Smooth muscle cell (in vitro differentiated cells): Measurements from ENCODE around the gene SPRY1. TPM values are rescaled to one million over a fixed set of nuclear protein-coding genes. Genes with fewer than 3 reads are reported as not detected.

Source experiments
- DNase-seq: peaks from one replicate; lab custom pipeline; 2025; ENCODE audit not compliant: unreplicated experiment; lab: John Stamatoyannopoulos, UW
- H2AFZ ChIP-seq: fragments of 200-600 bp; sonication (generic); 2 replicates; pipeline ENCODE4 v1.6.0; 2016; ENCODE audit warnings: antibody characterized with exemption, low read depth, mild to moderate bottlenecking
- H3F3A ChIP-seq: fragments of 200-600 bp; sonication (generic); 2 replicates; pipeline ENCODE4 v1.6.0; 2017; ENCODE audit warnings: antibody characterized with exemption, low read depth
- H3K27ac ChIP-seq: fragments of 200-600 bp; sonication (generic); 2 replicates; pipeline ENCODE4 v1.5.1; 2016; ENCODE audit warnings: low read depth, mild to moderate bottlenecking
- H3K27me3 ChIP-seq: fragments of 200-600 bp; sonication (generic); 2 replicates; pipeline ENCODE4 v1.6.1; 2016; ENCODE audit warnings: low read depth, mild to moderate bottlenecking
- H3K36me3 ChIP-seq: fragments of 200-600 bp; sonication (generic); 2 replicates; pipeline ENCODE4 v1.5.1; 2016; ENCODE audit warnings: low read depth
- H3K4me1 ChIP-seq: fragments of 200-600 bp; sonication (generic); 2 replicates; pipeline ENCODE4 v1.5.1; 2016; ENCODE audit warnings: low read depth
- H3K4me2 ChIP-seq: fragments of 200-600 bp; sonication (generic); 2 replicates; pipeline ENCODE4 v1.6.0; 2016; ENCODE audit warnings: mild to moderate bottlenecking
- H3K4me3 ChIP-seq: fragments of 200-600 bp; sonication (generic); 2 replicates; pipeline ENCODE4 v1.5.1; 2016; ENCODE audit warnings: mild to moderate bottlenecking
- H3K79me2 ChIP-seq: fragments of 200-600 bp; sonication (generic); 2 replicates; pipeline ENCODE4 v1.6.0; 2016; ENCODE audit warnings: low read depth, mild to moderate bottlenecking
- H3K9ac ChIP-seq: fragments of 200-600 bp; sonication (generic); 2 replicates; pipeline ENCODE4 v1.6.0; 2016; ENCODE audit warnings: low read depth
- H3K9me3 ChIP-seq: fragments of 200-600 bp; sonication (generic); replicated peaks from 2 replicates; pipeline ENCODE4 v1.5.1; 2016; ENCODE audit warnings: low read depth
- H4K20me1 ChIP-seq: fragments of 200-600 bp; sonication (generic); 2 replicates; pipeline ENCODE4 v1.6.0; 2016; ENCODE audit warnings: low read depth
- WGBS: methylation state at CpG from one replicate; pipeline ENCODE4 v1.1.7; 2016; ENCODE audit warnings: low lambda C conversion rate; 5-methylcytosine and 5-hydroxymethylcytosine counted together
- polyA plus RNA-seq: library from polyadenylated mRNA; unstranded; fragments of >200 nt; fragmentation: Nextera tagmentation; extraction: Ambion mirVana; gene quantifications from 2 replicates; pipeline ENCODE4 v1.2.1, GENCODE V29; 2016
- total RNA-seq: library from RNA; depleted of rRNA; stranded (reverse); fragments of >200 nt; gene quantifications from 2 replicates; pipeline ENCODE4 v1.2.3, GENCODE V29; 2014
- TF ChIP-seq, protein P1 (sequence below): fragments of 200-600 bp; sonication (generic); IDR thresholded peaks from 2 replicates; pipeline ENCODE4 v1.5.1; 2017; ENCODE audit warnings: borderline replicate concordance, mild to moderate bottlenecking, antibody characterized with exemption; ENCODE audit not compliant: insufficient read depth, poor library complexity, severe bottlenecking

Gene SPRY1
- total and polyA plus RNA-seq, 2 experiments from 2014 or later = 17.8 to 26.4 TPM

DNA sequence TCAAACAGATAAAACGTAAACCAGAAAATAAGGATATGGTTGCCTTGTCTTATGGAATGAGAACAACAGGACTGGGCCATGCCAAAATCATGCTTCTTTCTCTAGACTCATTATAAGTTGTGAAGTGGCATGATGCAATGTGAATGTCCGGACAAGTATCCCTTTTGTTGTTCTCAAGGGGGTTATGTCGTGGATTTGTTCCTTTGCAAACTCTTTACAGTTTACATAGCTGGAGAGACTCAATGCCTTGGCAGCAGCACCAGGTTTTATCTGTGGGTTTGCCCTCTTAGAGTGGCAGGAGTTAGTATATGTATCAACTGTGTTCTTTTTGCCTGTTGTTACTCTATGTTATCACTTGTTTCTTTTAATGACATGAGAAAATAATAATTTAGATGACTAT, 41.4 kb downstream of the SPRY1 start:
- Histone ChIP-seq H3K27ac (no peak overlapping the region), H3K4me3 (no peak overlapping the region), H3K36me3 (no peaks in the 10 kb centered on the region), H3F3A (no peaks in the 10 kb centered on the region), H3K9ac (no peak overlapping the region), H3K79me2 (no peaks in the 10 kb centered on the region), H3K9me3 (no peaks in the 10 kb centered on the region), H3K27me3 (no peaks in the 10 kb centered on the region), H2AFZ (peak overlapping the region; percentile 11), H3K4me1 (peaks cover 6% of the 10 kb centered on the region), H3K4me2 (no peak overlapping the region), H4K20me1 (no peaks in the 10 kb centered on the region)
- TF ChIP-seq, protein P1, sequence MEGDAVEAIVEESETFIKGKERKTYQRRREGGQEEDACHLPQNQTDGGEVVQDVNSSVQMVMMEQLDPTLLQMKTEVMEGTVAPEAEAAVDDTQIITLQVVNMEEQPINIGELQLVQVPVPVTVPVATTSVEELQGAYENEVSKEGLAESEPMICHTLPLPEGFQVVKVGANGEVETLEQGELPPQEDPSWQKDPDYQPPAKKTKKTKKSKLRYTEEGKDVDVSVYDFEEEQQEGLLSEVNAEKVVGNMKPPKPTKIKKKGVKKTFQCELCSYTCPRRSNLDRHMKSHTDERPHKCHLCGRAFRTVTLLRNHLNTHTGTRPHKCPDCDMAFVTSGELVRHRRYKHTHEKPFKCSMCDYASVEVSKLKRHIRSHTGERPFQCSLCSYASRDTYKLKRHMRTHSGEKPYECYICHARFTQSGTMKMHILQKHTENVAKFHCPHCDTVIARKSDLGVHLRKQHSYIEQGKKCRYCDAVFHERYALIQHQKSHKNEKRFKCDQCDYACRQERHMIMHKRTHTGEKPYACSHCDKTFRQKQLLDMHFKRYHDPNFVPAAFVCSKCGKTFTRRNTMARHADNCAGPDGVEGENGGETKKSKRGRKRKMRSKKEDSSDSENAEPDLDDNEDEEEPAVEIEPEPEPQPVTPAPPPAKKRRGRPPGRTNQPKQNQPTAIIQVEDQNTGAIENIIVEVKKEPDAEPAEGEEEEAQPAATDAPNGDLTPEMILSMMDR = no peak
- DNase-seq = no peak
- WGBS = 53% methylated on average over 3 of the region's 3 CpGs

DNA sequence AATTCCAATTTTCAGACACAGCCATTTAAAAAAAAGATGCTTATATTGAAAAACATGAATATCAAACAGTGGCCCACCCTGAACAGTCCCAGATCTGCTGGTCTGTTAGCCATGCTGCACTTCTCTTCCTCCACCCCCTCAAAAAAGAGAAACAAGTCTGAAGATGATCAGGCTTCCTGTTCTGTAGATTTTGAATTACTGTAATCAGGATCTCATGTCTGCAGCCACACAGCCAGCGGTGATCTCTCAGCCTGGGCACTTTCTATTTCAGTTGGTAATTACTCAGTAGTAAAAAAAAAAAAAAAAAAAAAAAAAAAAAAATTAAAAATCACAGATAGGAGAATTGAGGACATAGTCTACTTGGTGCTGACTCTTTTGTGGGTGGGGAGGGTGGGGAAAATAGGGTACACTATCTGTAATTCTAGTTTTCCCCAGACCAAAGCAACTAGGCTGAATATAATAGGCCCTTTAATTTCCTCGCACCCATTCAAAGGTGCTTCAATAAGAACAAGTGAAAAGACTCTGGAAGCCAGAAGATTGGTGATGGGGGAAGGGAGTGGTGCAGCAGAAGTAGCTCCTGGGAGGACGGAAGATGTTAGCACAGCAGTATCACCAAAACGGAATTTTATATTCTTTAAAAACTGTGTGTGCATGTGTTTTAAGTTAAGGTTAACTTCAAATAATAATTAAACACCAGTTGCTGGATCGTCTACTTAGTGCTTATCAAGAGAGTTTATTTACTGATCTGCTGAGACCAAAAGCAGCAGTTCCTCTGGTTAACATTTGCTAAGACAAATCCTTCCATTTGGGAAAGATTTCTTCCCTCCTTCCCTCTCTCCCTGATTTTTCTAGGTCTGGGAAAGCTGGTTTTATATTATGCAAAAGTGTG, 47.0 kb downstream of the SPRY1 start:
- Histone ChIP-seq H3F3A (peaks cover 4% of the 10 kb centered on the region), H3K27ac (peak overlapping the region; percentile 54), H3K4me3 (peak overlapping the region; percentile 31), H3K9ac (no peak overlapping the region), H4K20me1 (no peaks in the 10 kb centered on the region), H3K4me2 (peak overlapping the region; percentile 50), H3K9me3 (no peaks in the 10 kb centered on the region), H3K27me3 (no peaks in the 10 kb centered on the region), H3K36me3 (no peaks in the 10 kb centered on the region), H3K79me2 (no peaks in the 10 kb centered on the region), H2AFZ (peak overlapping the region; percentile 63), H3K4me1 (peaks cover 27% of the 10 kb centered on the region)
- WGBS = 10% methylated on average over 5 of the region's 5 CpGs
- TF ChIP-seq, protein P1 = no peak
- DNase-seq = no peak

DNA sequence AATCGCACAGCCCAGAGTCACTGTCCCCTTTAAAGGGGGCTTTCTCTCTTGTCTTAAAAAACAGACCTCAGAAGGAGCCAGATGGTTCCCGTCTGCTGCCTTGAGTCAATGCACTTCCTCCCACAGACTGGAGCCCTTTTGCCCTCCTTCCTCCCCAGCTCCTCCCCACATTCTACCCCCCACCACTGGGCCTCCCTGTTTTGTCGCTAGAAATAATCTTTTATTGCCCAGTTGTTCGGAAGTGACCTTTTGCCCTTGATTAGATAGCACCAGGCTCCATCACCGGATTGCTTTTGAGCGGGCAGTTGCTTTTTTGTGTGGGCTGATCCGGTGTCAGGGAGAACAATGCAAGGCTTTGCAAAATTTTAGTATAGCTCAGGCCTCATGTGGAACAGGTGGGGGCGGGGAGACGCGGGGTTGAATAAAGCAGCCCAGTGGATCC, 47.7 kb downstream of the SPRY1 start:
- Histone ChIP-seq H3K27ac (peak overlapping the region; percentile 54), H3K9me3 (no peaks in the 10 kb centered on the region), H4K20me1 (no peaks in the 10 kb centered on the region), H3K79me2 (no peaks in the 10 kb centered on the region), H3K27me3 (no peaks in the 10 kb centered on the region), H3K36me3 (no peaks in the 10 kb centered on the region), H3K4me3 (peak overlapping the region; percentile 31), H2AFZ (peak overlapping the region; percentile 63), H3K9ac (no peak overlapping the region), H3F3A (peaks cover 4% of the 10 kb centered on the region), H3K4me1 (peaks cover 27% of the 10 kb centered on the region), H3K4me2 (peak overlapping the region; percentile 50)
- TF ChIP-seq, protein P1 = no peak
- DNase-seq = peak; percentile 3
- WGBS = 11% methylated on average over 10 of the region's 10 CpGs
